K562 (cell line): Measurements from ENCODE around the gene IZUMO4. TPM values are rescaled to one million over a fixed set of nuclear protein-coding genes. Genes with fewer than 3 reads are reported as not detected.

Source experiments
- ATAC-seq: fragments of 200-7000 bp; cut with Tn5 transposase; 3 replicates; pipeline ENCODE4 v1.9.1; 2020; ENCODE audit warnings: moderate library complexity
- BruUV-seq: library from RNA; stranded (reverse); fragments of 400-500 nt; replicated peaks from 2 replicates; lab custom pipeline; 2021; lab: Mats Ljungman, UMichigan
- CTCF ChIA-PET: fragments of 300-600 bp; formaldehyde crosslinking; extraction: SDS; loops from one replicate; lab custom pipeline; 2021; ENCODE audit warnings: low intra/inter-chr PET ratio; lab: Yijun Ruan, JAX
- POLR2A ChIA-PET: fragments of 300-600, 350-650 bp; sonication (Branson Sonifier 250); formaldehyde crosslinking; extraction: SDS; loops from one replicate; lab custom pipeline; 2021; ENCODE audit warnings: antibody characterized with exemption, inconsistent platforms; lab: Yijun Ruan, JAX
- DNase-seq, 4 experiments: peaks; one replicate each; pipeline versions ENCODE4 v3.0.0 to v3.0.0-alpha.2; 2011 to 2018; ENCODE audit warnings: low spot score in 3 of 4, mixed read lengths in 3 of 4; ENCODE audit errors: extremely low read depth in 1 of 4
- FAIRE-seq: peaks from 2 replicates; lab custom pipeline; 2011; peaks lifted over from hg19 to GRCh38; lab: Jason Lieb, UNC
- H2AFZ ChIP-seq: 2 replicates; pipeline ENCODE4 v1.6.0; 2011; ENCODE audit warnings: low read depth, low read length, control low read depth, inconsistent platforms
- H3K27ac ChIP-seq: fragments of 200-600 bp; 3 replicates; pipeline ENCODE4 v1.8.0; 2011; ENCODE audit warnings: low read depth, mild to moderate bottlenecking, control low read depth, inconsistent platforms, low read length, moderate library complexity, mixed read lengths; ENCODE audit errors: extremely low read depth
- H3K27me3 ChIP-seq, 2 experiments: fragments of 300-600 bp in 1 of 2; 2 replicates in 1 of 2; 3 replicates in 1 of 2; pipeline versions ENCODE4 v1.6.0 to v1.8.0; 2011; ENCODE audit warnings: inconsistent platforms in 2 of 2, low read length in 2 of 2, mild to moderate bottlenecking in 1 of 2, mixed read lengths in 1 of 2, moderate library complexity in 1 of 2; ENCODE audit not compliant: control insufficient read depth in 2 of 2, insufficient read depth in 2 of 2
- H3K36me3 ChIP-seq: fragments of 300-600 bp; 3 replicates; pipeline ENCODE4 v1.8.0; 2011; ENCODE audit warnings: mild to moderate bottlenecking, low read length, inconsistent platforms; ENCODE audit not compliant: control insufficient read depth, insufficient read depth
- H3K4me1 ChIP-seq, 2 experiments: fragments of 200-600 bp in 1 of 2; replicated peaks in 1 of 2; 2 replicates in 1 of 2; 3 replicates in 1 of 2; pipeline versions ENCODE4 v1.5.1 to v1.8.0; 2011; ENCODE audit warnings: inconsistent platforms in 2 of 2, low read length in 2 of 2, mild to moderate bottlenecking in 1 of 2, mixed read lengths in 1 of 2, moderate library complexity in 1 of 2; ENCODE audit not compliant: control insufficient read depth in 2 of 2, insufficient read depth in 2 of 2
- H3K4me2 ChIP-seq: 2 replicates; pipeline ENCODE4 v1.6.1; 2011; ENCODE audit warnings: low read length, control low read depth, inconsistent platforms, mixed read lengths; ENCODE audit not compliant: insufficient read depth
- H3K4me3 ChIP-seq: fragments of 200-600 bp; sonication (generic), shearing (Covaris generic); 2 replicates; pipeline ENCODE4 v1.5.1; 2016; ENCODE audit warnings: control low read depth, inconsistent platforms
- H3K79me2 ChIP-seq: fragments of 200-600 bp; 3 replicates; pipeline ENCODE4 v1.8.0; 2011; ENCODE audit warnings: low read length, inconsistent platforms; ENCODE audit not compliant: control insufficient read depth, insufficient read depth
- H3K9ac ChIP-seq, 2 experiments: 2 replicates each; pipeline versions ENCODE4 v1.6.0 to v1.6.1; 2011; ENCODE audit warnings: low read depth in 2 of 2, low read length in 2 of 2, control low read depth in 1 of 2, inconsistent platforms in 1 of 2, mild to moderate bottlenecking in 1 of 2, mixed read lengths in 1 of 2; ENCODE audit not compliant: insufficient read depth in 1 of 2
- H3K9me1 ChIP-seq: one replicate; pipeline ENCODE4 v1.6.0; 2011; ENCODE audit warnings: inconsistent platforms, mild to moderate bottlenecking, low read length, moderate library complexity; ENCODE audit not compliant: control insufficient read depth, insufficient read depth
- H3K9me3 ChIP-seq: replicated peaks from 2 replicates; pipeline ENCODE4 v1.5.1; 2011; ENCODE audit warnings: low read depth, low read length, inconsistent platforms; ENCODE audit not compliant: control insufficient read depth, insufficient read depth
- H4K20me1 ChIP-seq: replicated peaks from 2 replicates; pipeline ENCODE4 v1.6.1; 2011; ENCODE audit warnings: low read length, inconsistent platforms, mixed read lengths; ENCODE audit not compliant: control insufficient read depth, insufficient read depth
- ARID1B ChIP-seq: fragments of 450-650 bp; IDR thresholded peaks from 2 replicates; pipeline ENCODE4 v1.6.1; 2016; ENCODE audit warnings: antibody characterized with exemption, mild to moderate bottlenecking, inconsistent platforms
- ATF7 ChIP-seq: fragments of 450-650 bp; IDR thresholded peaks from 2 replicates; pipeline ENCODE4 v1.7.1; 2014; ENCODE audit warnings: mild to moderate bottlenecking, moderate library complexity
- CCNT2 ChIP-seq: IDR thresholded peaks from 2 replicates; pipeline ENCODE4 v1.6.1; 2011; ENCODE audit warnings: borderline replicate concordance, low read depth, mild to moderate bottlenecking, moderate library complexity, mixed read lengths, low read length; ENCODE audit not compliant: insufficient read length; ENCODE audit errors: extremely low read depth
- ELK3 ChIP-seq: fragments of 450-650 bp; formaldehyde crosslinking; IDR thresholded peaks from 2 replicates; pipeline ENCODE4 v1.4.0; 2020; ENCODE audit warnings: mild to moderate bottlenecking
- GATAD2B ChIP-seq: fragments of 450-650 bp; IDR thresholded peaks from 2 replicates; pipeline ENCODE4 v1.6.1; 2017; ENCODE audit warnings: mild to moderate bottlenecking, borderline replicate concordance
- KHSRP ChIP-seq: fragments of 450-650 bp; IDR thresholded peaks from 2 replicates; pipeline ENCODE4 v1.6.1; 2017
- MAX ChIP-seq: sonication (generic); formaldehyde crosslinking; IDR thresholded peaks from 2 replicates; pipeline ENCODE4 v1.9.0; 2022; ENCODE audit warnings: mild to moderate bottlenecking, missing genetic modification reagents
- NCOA1 ChIP-seq: fragments of 450-650 bp; IDR thresholded peaks from 2 replicates; pipeline ENCODE4 v1.6.1; 2016; ENCODE audit warnings: low read depth
- NEUROD1 ChIP-seq: fragments of 150-350 bp; IDR thresholded peaks from 2 replicates; pipeline ENCODE4 v1.6.1; 2014; ENCODE audit warnings: borderline replicate concordance, low read length, low read depth; ENCODE audit not compliant: partially characterized antibody
- RUNX1 ChIP-seq: sonication (generic); IDR thresholded peaks from 2 replicates; pipeline ENCODE4 v1.6.1; 2016; ENCODE audit warnings: antibody characterized with exemption, low read depth
- STAG1 ChIP-seq: sonication (generic); formaldehyde crosslinking; IDR thresholded peaks from 2 replicates; pipeline ENCODE4 v1.5.0; 2020; ENCODE audit warnings: missing genetic modification reagents, borderline replicate concordance
- TGIF2 ChIP-seq: sonication (generic); formaldehyde crosslinking; IDR thresholded peaks from 2 replicates; pipeline ENCODE4 v1.8.1; 2022; ENCODE audit warnings: mild to moderate bottlenecking, missing genetic modification reagents, moderate library complexity
- THRAP3 ChIP-seq: fragments of 450-650 bp; IDR thresholded peaks from 2 replicates; pipeline ENCODE4 v1.6.1; 2016; ENCODE audit warnings: mild to moderate bottlenecking, inconsistent platforms, borderline replicate concordance
- ZNF134 ChIP-seq: fragments of 250-450 bp; sonication (Bioruptor Pico); conservative IDR thresholded peaks from 2 replicates; pipeline ENCODE4 v1.4.0; 2020
- ZNF140 ChIP-seq: fragments of 250-450 bp; sonication (Bioruptor Pico); IDR thresholded peaks from 2 replicates; pipeline ENCODE4 v1.8.0; 2021; ENCODE audit warnings: moderate library complexity, mild to moderate bottlenecking, inconsistent platforms
- ZNF143 ChIP-seq: sonication (generic); formaldehyde crosslinking; IDR thresholded peaks from 2 replicates; pipeline ENCODE4 v1.9.0; 2022; ENCODE audit warnings: mild to moderate bottlenecking, missing genetic modification reagents
- ZSCAN29 ChIP-seq: fragments of 450-650 bp; IDR thresholded peaks from 2 replicates; pipeline ENCODE4 v1.6.1; 2017
- WGBS: fragments of 100-300 bp; shearing (Covaris generic); methylation state at CpG from one replicate; pipeline ENCODE4 v1.1.6; 2016; ENCODE audit warnings: low coverage, mixed read lengths; ENCODE audit not compliant: insufficient coverage; ENCODE audit errors: missing lambda C conversion rate; 5-methylcytosine and 5-hydroxymethylcytosine counted together
- in situ Hi-C: fragments of 300-500 bp; cut with MboI; formaldehyde crosslinking; loops from 4 replicates; pipeline ENCODE4 v1.15.0; 2018; ENCODE audit warnings: inconsistent platforms, mixed read lengths
- intact Hi-C: fragments of 100-400 bp; cut with micrococcal nuclease; formaldehyde crosslinking; loops from 2 replicates; pipeline ENCODE4 v1.14.2; 2022
- polyA plus RNA-seq, 8 experiments: library from polyadenylated mRNA; depleted of rRNA in 4 of 8; stranded (reverse) in 5 of 8; unstranded in 3 of 8; fragments of >200 nt; fragmentation: Nextera tagmentation in 2 of 8; fragmentation: Illumina TruSeq in 1 of 8; extraction: Ambion mirVana in 2 of 8; extraction: Trizol in 1 of 8; gene quantifications; 2 replicates each; pipeline versions ENCODE4 v1.2.1 to v1.2.3, GENCODE V29; 2011 to 2014; ENCODE audit warnings: inconsistent platforms in 1 of 8, missing spikeins in 1 of 8
- total RNA-seq, 7 experiments: library from RNA; depleted of rRNA in 6 of 7; stranded (reverse); fragments of >200 nt in 6 of 7; fragmentation: Illumina TruSeq in 2 of 7; extraction: Trizol in 2 of 7; gene quantifications; 2 replicates each; pipeline versions ENCODE4 v1.2.1 to v1.2.3, GENCODE V29; 2011 to 2021; ENCODE audit warnings: low replicate concordance in 1 of 7

Gene IZUMO4
- total and polyA plus RNA-seq, 9 of the 15 experiments (the other 6 are each of a cell fraction or from before 2014, with no cell fraction given) = 0.07 to 3.9 (median 1.2) TPM

- no peak for ATAC-seq
- H3K4me1 ChIP-seq = peaks cover 0 to 20% of the 10 kb centered on the region in 2 experiments; a peak in 2 of 5 replicates
- H3K9me1 ChIP-seq = no peaks in the 10 kb centered on the region
- no peak for FAIRE-seq
- TF ChIP-seq ARID1B = no peak
- TF ChIP-seq STAG1 (CRISPR knock-in tag) = no peak
- no peak for TF ChIP-seq KHSRP
- TF ChIP-seq MAX (CRISPR knock-in tag) = no peak
- TF ChIP-seq TGIF2 = no peak
- TF ChIP-seq CCNT2 = no peak
- no peak for TF ChIP-seq ZSCAN29
- TF ChIP-seq ELK3 (CRISPR knock-in tag) = no peak
- no peak for TF ChIP-seq NCOA1
- TF ChIP-seq NEUROD1 = no peak
- TF ChIP-seq ATF7 = no peak
- TF ChIP-seq RUNX1 = no peak
- no peak for TF ChIP-seq ZNF140 (CRISPR knock-in tag)
- no peak for TF ChIP-seq GATAD2B
- no peak for TF ChIP-seq THRAP3
- TF ChIP-seq ZNF143 (CRISPR knock-in tag) = no peak
- TF ChIP-seq ZNF134 (CRISPR knock-in tag) = no peak
- H3K4me3 ChIP-seq = no peak overlapping the region
- intact Hi-C loops = no loop called here
- ChIA-PET CTCF (no interaction called here), POLR2A (interaction anchor here (0.7 kb wide), 2 partner anchors 11 to 17 kb away, joined by 4 read pairs; no protein-coding TSS in a partner anchor)
- no peak overlapping the region for H3K4me2 ChIP-seq
- peaks cover 75% of the 10 kb centered on the region; the same call in 2 of the 3 replicates for H3K36me3 ChIP-seq
- in situ Hi-C loops = no loop called here
- DNase-seq = no peak
- H3K9me3 ChIP-seq = no peaks in the 10 kb centered on the region
- no peaks in the 10 kb centered on the region; the same call in 1 of the 3 replicates for H3K79me2 ChIP-seq
- H3K9ac ChIP-seq = no peak overlapping the region
- WGBS = 98% methylated on average over 17 of the region's 19 CpGs
- no TSS peak for BruUV-seq
- H2AFZ ChIP-seq = no peak overlapping the region
- H3K27ac ChIP-seq = no peak overlapping the region
- no peaks in the 10 kb centered on the region for H3K27me3 ChIP-seq
- no peaks in the 10 kb centered on the region for H4K20me1 ChIP-seq
These were observed 36.2 kb downstream of the IZUMO4 start for GRCh38 chr19:2132731-2133490.
